B cell (primary cell): ENCODE results near the gene BCOR. TPM values are rescaled to one million over a fixed set of nuclear protein-coding genes. Genes with fewer than 3 reads are reported as not detected.

ENCODE experiments used
- ATAC-seq: fragments of 200-7000 bp; cut with Tn5 transposase; one replicate; pipeline ENCODE4 v1.10.0; 2021; ENCODE audit warnings: low read depth, mild to moderate bottlenecking, moderate number of reproducible peaks, moderate library complexity
- CTCF ChIA-PET: fragments of 350-600 bp; sonication (Branson Sonifier 250); formaldehyde crosslinking; loops from one replicate; lab custom pipeline; 2021; ENCODE audit warnings: antibody characterized with exemption, inconsistent platforms; lab: Charles Lee
- POLR2A ChIA-PET: fragments of 350-600 bp; sonication (Branson Sonifier 250); formaldehyde crosslinking; loops from one replicate; lab custom pipeline; 2021; ENCODE audit warnings: antibody characterized with exemption; lab: Charles Lee
- DNase-seq: peaks from one replicate; pipeline ENCODE4 v3.0.0; 2013
- H2AFZ ChIP-seq: 2 replicates; pipeline ENCODE4 v1.6.1; 2012; ENCODE audit warnings: mild to moderate bottlenecking, low read depth, low read length; ENCODE audit not compliant: insufficient read depth, poor library complexity, severe bottlenecking
- H3K27ac ChIP-seq, 2 donors: 1 replicate in 1 of 2; 2 replicates in 1 of 2; pipeline ENCODE4 v1.5.1; 2012 to 2013; ENCODE audit warnings: low read length in 2 of 2, mild to moderate bottlenecking in 2 of 2, moderate library complexity in 1 of 2
- H3K27me3 ChIP-seq, 4 experiments: fragments of 200-600 bp in 1 of 4; sonication (generic) in 1 of 4; replicated peaks in 1 of 4; 1 replicate in 2 of 4; 2 replicates in 2 of 4; pipeline versions ENCODE4 v1.6.1 to v1.7.0; 2013 to 2016; ENCODE audit warnings: low read length in 3 of 4, mild to moderate bottlenecking in 2 of 4, mixed read lengths in 1 of 4, moderate library complexity in 1 of 4; ENCODE audit not compliant: insufficient read depth in 4 of 4, control insufficient read depth in 3 of 4; ENCODE audit errors: control extremely low read depth in 1 of 4
- H3K36me3 ChIP-seq, 2 experiments: replicated peaks in 1 of 2; 1 replicate in 1 of 2; 2 replicates in 1 of 2; pipeline versions ENCODE4 v1.6.1 to v1.7.1; 2013; ENCODE audit warnings: low read length in 1 of 2; ENCODE audit not compliant: insufficient read depth in 2 of 2, control insufficient read depth in 1 of 2; ENCODE audit errors: control extremely low read depth in 1 of 2, extremely low read depth in 1 of 2
- H3K4me1 ChIP-seq, 2 donors: fragments of 200-600 bp in 1 of 2; sonication (generic) in 1 of 2; 1 replicate in 1 of 2; 2 replicates in 1 of 2; pipeline versions ENCODE4 v1.5.1 to v1.6.1; 2013 to 2017; ENCODE audit warnings: low read length in 2 of 2; ENCODE audit not compliant: control insufficient read depth in 2 of 2, insufficient read depth in 2 of 2
- H3K4me2 ChIP-seq: replicated peaks from 2 replicates; pipeline ENCODE3; 2012; ENCODE audit warnings: mild to moderate bottlenecking, low read depth, low read length; ENCODE audit not compliant: poor library complexity, severe bottlenecking
- H3K4me3 ChIP-seq, 5 experiments: fragments of 200-600 bp in 1 of 5; sonication (generic) in 1 of 5; 1 replicate in 3 of 5; 2 replicates in 2 of 5; pipeline versions ENCODE4 v1.5.1 to v1.7.0; 2011 to 2016; ENCODE audit warnings: low read length in 4 of 5, mild to moderate bottlenecking in 4 of 5, low read depth in 2 of 5, control low read depth in 1 of 5, moderate library complexity in 1 of 5; ENCODE audit not compliant: insufficient read depth in 1 of 5; ENCODE audit errors: control extremely low read depth in 1 of 5, extremely low read depth in 1 of 5
- H3K79me2 ChIP-seq: fragments of 200-600 bp; sonication (generic); one replicate; pipeline ENCODE4 v1.6.0; 2016; ENCODE audit warnings: low read length; ENCODE audit not compliant: control insufficient read depth, insufficient read depth
- H3K9ac ChIP-seq: fragments of 200-600 bp; sonication (generic); 2 replicates; pipeline ENCODE4 v1.6.1; 2017; ENCODE audit warnings: mild to moderate bottlenecking, low read length, moderate library complexity
- H3K9me3 ChIP-seq, 3 donors: one replicate each; pipeline versions ENCODE4 v1.6.1 to v1.7.1; 2013; ENCODE audit warnings: low read length in 2 of 3; ENCODE audit not compliant: control insufficient read depth in 2 of 3, insufficient read depth in 1 of 3; ENCODE audit errors: control extremely low read depth in 1 of 3
- H4K20me1 ChIP-seq: 2 replicates; pipeline ENCODE4 v1.6.0; 2012; ENCODE audit warnings: mild to moderate bottlenecking, low read length; ENCODE audit not compliant: insufficient read depth, control insufficient read depth, poor library complexity, severe bottlenecking
- H3K27ac Mint-ChIP-seq: one replicate; pipeline ENCODE4 v1.8.0; 2021; ENCODE audit warnings: mixed read lengths
- H3K27me3 Mint-ChIP-seq: one replicate; pipeline ENCODE4 v1.8.0; 2021; ENCODE audit warnings: mixed read lengths
- H3K4me1 Mint-ChIP-seq: one replicate; pipeline ENCODE4 v1.8.0; 2021; ENCODE audit warnings: mixed read lengths
- H3K4me3 Mint-ChIP-seq: one replicate; pipeline ENCODE4 v1.8.0; 2021; ENCODE audit warnings: mixed read lengths
- H3K9me3 Mint-ChIP-seq: one replicate; pipeline ENCODE4 v1.8.0; 2022; ENCODE audit warnings: mixed read lengths; ENCODE audit not compliant: insufficient read depth
- CTCF ChIP-seq: fragments of 200-600 bp; IDR thresholded peaks from one replicate; pipeline ENCODE4 v1.8.0; 2022; ENCODE audit warnings: antibody characterized with exemption, mild to moderate bottlenecking
- EZH2 ChIP-seq: IDR thresholded peaks from 2 replicates; pipeline ENCODE4 v1.6.1; 2012; ENCODE audit warnings: borderline replicate concordance, low read depth, mild to moderate bottlenecking, moderate library complexity, low read length; ENCODE audit not compliant: insufficient read depth, poor library complexity, severe bottlenecking
- WGBS: methylation state at CpG from one replicate; pipeline ENCODE4 v1.1.5; 2013; ENCODE audit warnings: missing lambda C conversion rate; ENCODE audit not compliant: insufficient coverage; 5-methylcytosine and 5-hydroxymethylcytosine counted together
- intact Hi-C: fragments of 100-400 bp; cut with micrococcal nuclease; formaldehyde crosslinking; loops from one replicate; pipeline ENCODE4 v1.10.0; 2022
- polyA plus RNA-seq: library from polyadenylated mRNA; depleted of rRNA; stranded (reverse); fragments of >200 nt; gene quantifications from 2 replicates; pipeline ENCODE4 v1.2.3, GENCODE V29; 2012
- total RNA-seq, 2 donors: library from RNA; stranded (reverse); fragments of 120-200 nt in 1 of 2; gene quantifications; 1 replicate in 1 of 2; 2 replicates in 1 of 2; pipeline versions ENCODE4 v1.2.3 to v1.2.4, GENCODE V29; 2013 to 2022

The BCOR gene
- total and polyA plus RNA-seq, 2 donors (not counting 1 experiment from before 2014, with no cell fraction given) = 19.0 to 65.3 TPM

- peak overlapping the region; percentile 80 for H3K4me2 ChIP-seq
- WGBS = no CpG with 5 or more reads among the region's 10 CpGs
- H3K9me3 ChIP-seq = no peaks in the 10 kb centered on the region
- H3K4me1 ChIP-seq = peaks cover 37 to 50% of the 10 kb centered on the region in 2 donors
- H2AFZ ChIP-seq = no peak overlapping the region
- TF ChIP-seq CTCF (no peak), EZH2 (no peak)
- Mint-ChIP-seq H3K27ac (no peak overlapping the region), H3K9me3 (no peaks in the 10 kb centered on the region), H3K4me1 (peaks cover 46% of the 10 kb centered on the region), H3K27me3 (no peaks in the 10 kb centered on the region), H3K4me3 (peak overlapping the region; percentile 93)
- intact Hi-C loops = loop anchor here (10.0 kb wide), 2 partner anchors 171 to 269 kb away; no protein-coding TSS in a partner anchor
- H3K79me2 ChIP-seq = peaks cover 79% of the 10 kb centered on the region
- peaks cover 71% of the 10 kb centered on the region for H4K20me1 ChIP-seq
- H3K27me3 ChIP-seq = peaks cover 0 to 2% (median 0%) of the 10 kb centered on the region in 4 experiments
- no peak for DNase-seq
- ATAC-seq = no peak
- H3K27ac ChIP-seq = no peak overlapping the region
- H3K36me3 ChIP-seq = no peaks in the 10 kb centered on the region
- H3K4me3 ChIP-seq = peak overlapping the region in 2 of 5 experiments; percentile 57 to 58
- CTCF ChIA-PET = interaction anchor here (0.8 to 2.6 kb wide), 4 partner anchors 60 to 174 kb away, joined by 3 to 8 read pairs (median 5); no protein-coding TSS in a partner anchor
- H3K9ac ChIP-seq = peak overlapping the region; percentile 64
- POLR2A ChIA-PET = interaction anchor here (1.0 kb wide), 1 partner anchor 60 kb away, joined by 3 read pairs; no protein-coding TSS in a partner anchor
Observed at GRCh38 chrX:40093586-40093985, 4.2 kb downstream of the BCOR start.

- Histone ChIP-seq H2AFZ (no peak overlapping the region), H3K27ac (no peak overlapping the region), H3K27me3 (peaks cover 0 to 2% (median 0%) of the 10 kb centered on the region in 4 experiments), H3K4me3 (no peak overlapping the region), H4K20me1 (peaks cover 77% of the 10 kb centered on the region), H3K4me2 (no peak overlapping the region), H3K9me3 (no peaks in the 10 kb centered on the region), H3K36me3 (no peaks in the 10 kb centered on the region), H3K79me2 (peaks cover 86% of the 10 kb centered on the region), H3K9ac (no peak overlapping the region), H3K4me1 (peaks cover 42 to 55% of the 10 kb centered on the region in 2 donors)
- no peaks in the 10 kb centered on the region for H3K9me3 Mint-ChIP-seq
- H3K27ac Mint-ChIP-seq = no peak overlapping the region
- intact Hi-C loops = loop anchor here (10.0 kb wide), 2 partner anchors 172 to 268 kb away; no protein-coding TSS in a partner anchor
- H3K4me3 Mint-ChIP-seq = peak overlapping the region; percentile 93
- WGBS = 100% methylated on average over 2 of the region's 9 CpGs
- no peak for ATAC-seq
- no peak for DNase-seq
- H3K4me1 Mint-ChIP-seq = peaks cover 52% of the 10 kb centered on the region
- POLR2A ChIA-PET = no interaction called here
- TF ChIP-seq EZH2 = no peak
- TF ChIP-seq CTCF = no peak
- no peaks in the 10 kb centered on the region for H3K27me3 Mint-ChIP-seq
- CTCF ChIA-PET = interaction anchor here (0.8 to 1.7 kb wide), 3 partner anchors 60 to 174 kb away, joined by 3 to 5 read pairs (median 5); no protein-coding TSS in a partner anchor
Observed at GRCh38 chrX:40092808-40093435, 4.8 kb downstream of the BCOR start.
